HEK293T (cell line): ENCODE results near the gene PRRT2.

ENCODE experiments used
- FOXM1 ChIP-seq: fragments of 450-650 bp; IDR thresholded peaks from 2 replicates; pipeline ENCODE4 v1.6.1; 2017; ENCODE audit warnings: mild to moderate bottlenecking, borderline replicate concordance
- NFRKB ChIP-seq: fragments of 450-650 bp; IDR thresholded peaks from 2 replicates; pipeline ENCODE4 v1.6.1; 2016; ENCODE audit warnings: mild to moderate bottlenecking, moderate library complexity
- SP1 ChIP-seq: fragments of 450-650 bp; IDR thresholded peaks from 2 replicates; pipeline ENCODE4 v1.6.1; 2017
- SUZ12 ChIP-seq: fragments of 450-650 bp; IDR thresholded peaks from 2 replicates; pipeline ENCODE4 v1.6.1; 2016; ENCODE audit warnings: mild to moderate bottlenecking
- ZNF384 ChIP-seq: fragments of 450-650 bp; IDR thresholded peaks from 2 replicates; pipeline ENCODE4 v1.6.1; 2016

DNA sequence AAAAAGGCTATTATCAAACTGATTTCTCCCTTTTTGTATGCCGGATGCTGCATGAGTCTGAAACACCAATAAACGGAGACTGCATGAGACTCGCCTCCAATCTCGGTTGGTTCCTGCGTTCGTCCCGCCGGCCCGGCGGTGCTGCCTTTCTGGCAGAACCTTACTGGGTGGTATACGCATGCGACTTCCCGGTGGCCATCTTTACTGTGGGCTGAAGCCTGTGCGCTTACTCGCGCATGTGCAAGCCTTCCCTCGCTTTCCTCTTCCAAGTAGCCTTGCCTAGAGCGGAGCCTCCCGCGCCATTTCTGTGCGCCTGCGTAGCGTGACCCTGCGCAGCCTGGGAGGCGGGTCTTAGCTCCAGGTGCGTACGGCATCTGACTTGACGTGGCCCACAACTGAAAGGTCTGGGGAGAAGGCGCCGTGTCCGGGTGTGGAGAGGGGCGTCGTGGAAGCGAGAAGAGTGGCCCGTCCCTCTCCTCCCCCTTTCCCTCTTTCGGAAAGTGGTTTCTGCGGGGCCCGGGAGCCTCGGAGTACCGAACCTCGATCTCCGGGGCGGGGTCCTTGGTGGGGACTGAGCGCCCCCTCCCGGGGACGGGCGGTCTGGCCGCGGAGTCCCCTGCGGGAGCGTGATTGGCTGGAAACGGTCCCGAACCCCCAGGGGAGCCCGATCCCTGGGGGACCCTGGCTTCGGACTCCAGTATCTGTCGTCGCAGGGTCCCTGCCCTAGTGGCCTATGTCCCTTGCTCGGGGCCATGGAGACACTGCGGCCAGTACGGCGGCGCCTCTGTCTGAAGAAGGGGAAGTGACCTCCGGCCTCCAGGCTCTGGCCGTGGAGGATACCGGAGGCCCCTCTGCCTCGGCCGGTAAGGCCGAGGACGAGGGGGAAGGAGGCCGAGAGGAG lies 4.0 kb downstream of the PRRT2 start, which contains the start of gene PAGR1:
- TF ChIP-seq SP1 = no peak
- TF ChIP-seq ZNF384 = no peak
- TF ChIP-seq SUZ12 = no peak
- TF ChIP-seq NFRKB = no peak
- no peak for TF ChIP-seq FOXM1
